Heart right ventricle (tissue), 16 donors: Measurements from ENCODE around the gene SIRPB1. TPM values are rescaled to one million over a fixed set of nuclear protein-coding genes. Genes with fewer than 3 reads are reported as not detected.
"Not testable (repeated sequence)": the region's sequence is repeated elsewhere in the genome, so short reads cannot be mapped to it uniquely, and the experiment has no call there.

Experiments used
- ATAC-seq, 8 donors: fragments of 200-7000 bp; cut with Tn5 transposase; one replicate each; pipeline ENCODE4 v1.9.1; 2020; ENCODE audit warnings: mild to moderate bottlenecking in 8 of 8, moderate library complexity in 8 of 8, moderate number of reproducible peaks in 1 of 8
- DNase-seq, 2 donors: peaks; one replicate each; pipeline ENCODE4 v3.0.0-alpha.2; 2020
- H3K27ac ChIP-seq, 10 donors: fragments of 200-600 bp; sonication (generic) in 2 of 10; one replicate each; pipeline versions ENCODE4 v1.5.0 to v1.8.0; 2020 to 2022; ENCODE audit warnings: mild to moderate bottlenecking in 3 of 10
- H3K27me3 ChIP-seq, 7 donors: fragments of 200-600 bp; one replicate each; pipeline ENCODE4 v1.8.0; 2021 to 2022; ENCODE audit warnings: mild to moderate bottlenecking in 2 of 7
- H3K36me3 ChIP-seq, 9 donors: fragments of 200-600 bp; sonication (generic) in 1 of 9; one replicate each; pipeline versions ENCODE4 v1.5.0 to v1.8.0; 2020 to 2022; ENCODE audit warnings: mild to moderate bottlenecking in 2 of 9
- H3K4me1 ChIP-seq, 9 donors: fragments of 200-600 bp; sonication (generic) in 1 of 9; one replicate each; pipeline versions ENCODE4 v1.5.0 to v1.8.0; 2020 to 2022; ENCODE audit warnings: mild to moderate bottlenecking in 4 of 9
- H3K4me3 ChIP-seq, 10 donors: fragments of 200-600 bp; sonication (generic) in 2 of 10; one replicate each; pipeline versions ENCODE4 v1.5.0 to v1.8.0; 2020 to 2022; ENCODE audit warnings: mild to moderate bottlenecking in 7 of 10, moderate library complexity in 2 of 10
- H3K9me3 ChIP-seq, 11 donors: fragments of 200-600 bp in 10 of 11; sonication (generic) in 2 of 11; one replicate each; pipeline versions ENCODE4 v1.5.0 to v1.8.0; 2013 to 2022; ENCODE audit warnings: mild to moderate bottlenecking in 2 of 11, control low read depth in 1 of 11, moderate library complexity in 1 of 11
- WGBS, 2 donors: extraction: QIAGEN DNeasy Blood & Tissue Kit; methylation state at CpG; one replicate each; pipeline ENCODE4 v1.1.7; 2013; ENCODE audit warnings: inconsistent platforms in 1 of 2; 5-methylcytosine and 5-hydroxymethylcytosine counted together
- intact Hi-C, 10 donors: fragments of 100-400 bp; cut with DNase I; formaldehyde crosslinking; loops; one replicate each; pipeline versions ENCODE4 v1.11.1 to v1.14.2; 2022
- polyA plus RNA-seq, 2 donors: library from polyadenylated mRNA; stranded (reverse); fragments of 200-250 nt; gene quantifications; one replicate each; pipeline ENCODE4 v1.2.3, GENCODE V29; 2013
- total RNA-seq, 10 donors: library from RNA; stranded (reverse); fragmentation: NEBNext Ultra II Directional in 3 of 10; extraction: Animal tissue kit (Norgen Biotek cat#: 25700) in 3 of 10; gene quantifications; one replicate each; pipeline versions ENCODE4 v1.2.1 to v1.2.4, GENCODE V29; 2021 to 2023
- TF ChIP-seq, protein P1 (sequence below), 9 donors: fragments of 200-600 bp; sonication (generic) in 2 of 9; IDR thresholded peaks; one replicate each; pipeline versions ENCODE4 v1.5.0 to v1.8.0; 2021 to 2022; ENCODE audit warnings: antibody characterized with exemption in 9 of 9, mild to moderate bottlenecking in 5 of 9, moderate library complexity in 1 of 9
- donor health status: Arrhythmogenic right ventricular cardiomyopathy.
- donor health status: ischemic (EF 13 %, LVEDD 7.1; RV severe dilation, severe dysfunction).
- donor health status: healthy with polysubstance abuse.
- donor health status: DM: no; HTN: yes; CAD: no.
- donor health status: DM: no; HTN: no; CAD: no.
- donor health status: ischemic (EF 25% LVEDD 6.9; RV normal size, moderate dysfunction).
- donor health status: ischemic (EF 25% LVEDD 5.7; RV mildly dilated, moderate dysfunction).
- donor health status: healthy.
- donor health status: DM: yes; HTN: yes; CAD: no.
- donor health status: Ischemic cardiomyopathy.
- donor health status: ischemic (EF 35%, LVEDD 5.7; RV mildly dilated, moderate dysfunction).
- donor health status: nonischemic (EF 11% LVEDD 7.7; RV severe dilation, severe dysfunction).
- donor health status: DM: yes; HTN: yes; CAD: no.
- donor health status: PGD.
- donor health status: ischemic (EF 29% LVEDD 5.4; RV normal size, mild dysfunction).
- donor health status: nonischemic (EF 23%, LVEDD 6.1; RV moderate dilation, normal function).

SIRPB1 gene
- total and polyA plus RNA-seq, 12 donors = 0.14 to 6.9 (median 0.99) TPM; not detected in 1

DNA sequence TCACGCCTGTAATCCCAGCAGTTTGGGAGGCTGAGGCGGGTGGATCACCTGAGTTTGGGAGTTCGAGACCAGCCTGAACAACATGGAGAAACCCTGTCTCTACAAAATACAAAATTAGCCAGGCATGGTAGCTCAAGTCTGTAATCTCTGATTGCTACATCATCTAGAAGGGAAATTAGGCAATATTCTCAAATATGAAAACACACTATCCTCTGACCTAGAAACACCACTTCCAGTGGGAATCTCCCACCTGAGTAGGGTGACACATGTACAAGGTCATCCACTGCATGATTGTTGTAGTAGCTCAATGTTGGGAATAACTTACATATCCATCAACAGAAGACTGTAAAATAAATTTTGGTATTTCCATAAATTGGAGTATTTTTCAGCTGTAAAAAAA is 43.2 kb downstream of the SIRPB1 start:
- WGBS, 2 donors = 75 to 83% methylated on average over 3 of the region's 3 CpGs
- DNase-seq (no peak), ATAC-seq (no peak)
- TF ChIP-seq, protein P1, sequence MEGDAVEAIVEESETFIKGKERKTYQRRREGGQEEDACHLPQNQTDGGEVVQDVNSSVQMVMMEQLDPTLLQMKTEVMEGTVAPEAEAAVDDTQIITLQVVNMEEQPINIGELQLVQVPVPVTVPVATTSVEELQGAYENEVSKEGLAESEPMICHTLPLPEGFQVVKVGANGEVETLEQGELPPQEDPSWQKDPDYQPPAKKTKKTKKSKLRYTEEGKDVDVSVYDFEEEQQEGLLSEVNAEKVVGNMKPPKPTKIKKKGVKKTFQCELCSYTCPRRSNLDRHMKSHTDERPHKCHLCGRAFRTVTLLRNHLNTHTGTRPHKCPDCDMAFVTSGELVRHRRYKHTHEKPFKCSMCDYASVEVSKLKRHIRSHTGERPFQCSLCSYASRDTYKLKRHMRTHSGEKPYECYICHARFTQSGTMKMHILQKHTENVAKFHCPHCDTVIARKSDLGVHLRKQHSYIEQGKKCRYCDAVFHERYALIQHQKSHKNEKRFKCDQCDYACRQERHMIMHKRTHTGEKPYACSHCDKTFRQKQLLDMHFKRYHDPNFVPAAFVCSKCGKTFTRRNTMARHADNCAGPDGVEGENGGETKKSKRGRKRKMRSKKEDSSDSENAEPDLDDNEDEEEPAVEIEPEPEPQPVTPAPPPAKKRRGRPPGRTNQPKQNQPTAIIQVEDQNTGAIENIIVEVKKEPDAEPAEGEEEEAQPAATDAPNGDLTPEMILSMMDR (IDR thresholded peaks at IDR 0.05) = no peak
- no peak overlapping the region for H3K27ac ChIP-seq
- intact Hi-C loops = no loop called here
- H3K4me3 ChIP-seq = no peak overlapping the region
- peaks cover 0 to 5% (median 0%) of the 10 kb centered on the region in 9 donors for H3K4me1 ChIP-seq
- H3K27me3 ChIP-seq = no peaks in the 10 kb centered on the region
- no peaks in the 10 kb centered on the region for H3K9me3 ChIP-seq
- peaks cover 0 to 6% (median 0%) of the 10 kb centered on the region in 9 donors for H3K36me3 ChIP-seq

DNA sequence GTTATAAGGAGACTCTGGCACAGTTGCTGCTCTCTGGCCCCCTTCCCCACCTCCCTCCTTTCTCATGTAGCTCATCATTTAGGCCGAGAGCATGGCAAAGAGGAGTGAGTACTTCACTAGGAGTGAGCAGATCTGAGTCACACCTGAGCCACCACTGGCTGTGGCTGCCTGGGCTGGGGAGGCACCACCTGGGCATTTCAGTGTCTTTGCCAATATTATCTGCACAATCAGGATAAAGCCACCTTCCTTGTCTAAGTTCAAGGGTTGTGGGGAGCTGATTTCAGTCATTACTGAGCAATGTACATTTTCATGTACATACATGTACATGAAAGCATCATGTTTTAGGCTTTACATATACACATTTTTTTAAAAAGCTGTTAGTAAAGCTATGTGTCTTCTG is 43.8 kb downstream of the SIRPB1 start:
- DNase-seq, H3K27me3 ChIP-seq, ATAC-seq, H3K27ac ChIP-seq, H3K4me1 ChIP-seq, H3K4me3 ChIP-seq, intact Hi-C loops, H3K36me3 ChIP-seq, H3K9me3 ChIP-seq: not testable (repeated sequence)
- 33% methylated on average over 1 of the region's 1 CpG; no CpG with 5 or more reads in 1 of the 2 donors for WGBS, 2 donors

DNA sequence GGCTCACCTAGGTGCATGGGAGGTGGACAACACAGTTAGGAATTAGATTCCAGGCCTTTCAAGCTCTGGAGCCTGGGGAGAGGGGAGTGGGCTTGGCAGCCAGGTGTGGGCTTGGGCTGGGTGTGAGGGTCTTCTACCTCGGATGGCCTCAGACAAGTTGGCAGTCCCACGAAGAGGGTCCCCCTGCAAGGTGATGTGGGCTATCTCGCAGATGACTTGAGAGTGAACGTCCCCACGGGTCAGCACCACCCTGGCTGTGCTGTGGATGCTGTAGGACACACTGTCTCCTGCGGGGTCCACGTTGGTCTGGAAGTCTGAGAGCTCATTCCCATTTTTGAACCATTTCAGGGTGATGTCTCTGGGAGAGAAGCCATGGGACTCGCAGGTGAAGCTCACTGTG is 48.2 kb downstream of the SIRPB1 start:
- peaks cover 0 to 32% (median 0%) of the 10 kb centered on the region in 9 donors for H3K4me1 ChIP-seq
- 88 to 93% methylated on average over 8 of the region's 8 CpGs for WGBS, 2 donors
- ATAC-seq, H3K27me3 ChIP-seq, H3K9me3 ChIP-seq, H3K4me3 ChIP-seq, H3K27ac ChIP-seq, H3K36me3 ChIP-seq, intact Hi-C loops, DNase-seq: not testable (repeated sequence)

Other genes starting within 250 kb of the SIRPB1 start
- 100 to 1,000 TPM; 112 to 276 (median 140) TPM for gene FKBP1A, start 227.0 kb downstream of the SIRPB1 start, total RNA-seq
- 100 to 1,000 TPM; 110 to 311 TPM for gene FKBP1A, start 227.0 kb downstream of the SIRPB1 start, polyA plus RNA-seq
- 10 to 100 TPM; 54.6 to 75.6 (median 63.8) TPM for gene NSFL1C, start 153.2 kb downstream of the SIRPB1 start, total RNA-seq
- 10 to 100 TPM; 39.4 to 46.9 TPM for gene NSFL1C, start 153.2 kb downstream of the SIRPB1 start, polyA plus RNA-seq
- 1 to 10 TPM in 6 of 10 donors, under 1 TPM in 4; 0.23 to 7.3 (median 1.7) TPM for gene SIRPB2, start 128.6 kb downstream of the SIRPB1 start, total RNA-seq
- 1 to 10 TPM in 1 of 2 donors, under 1 TPM in 1; 0.88 to 1.2 TPM for gene SIRPB2, start 128.6 kb downstream of the SIRPB1 start, polyA plus RNA-seq
- under 1 TPM in 1 of 10 donors, not detected in 9; 0.23 TPM for gene SIRPD, start 62.3 kb downstream of the SIRPB1 start, total RNA-seq
- gene SIRPD, start 62.3 kb downstream of the SIRPB1 start, polyA plus RNA-seq = under 1 TPM in 1 of 2 donors, not detected in 1; 0.17 TPM
- gene SIRPG, start 37.8 kb upstream of the SIRPB1 start, total RNA-seq = 1 to 10 TPM in 1 of 10 donors, not detected in 9; 1.9 TPM
- under 1 TPM in 1 of 2 donors, not detected in 1; 0.10 TPM for gene SIRPG, start 37.8 kb upstream of the SIRPB1 start, polyA plus RNA-seq